ENCODE measurements around the gene ICOSLG. TPM values are rescaled to one million over a fixed set of nuclear protein-coding genes. Genes with fewer than 3 reads are reported as not detected.
"Not testable (repeated sequence)": the region's sequence is repeated elsewhere in the genome, so short reads cannot be mapped to it uniquely, and the experiment has no call there.

Gene ICOSLG
- total RNA-seq, 1 experiment from 2014 or later = 9.0 TPM

DNA sequence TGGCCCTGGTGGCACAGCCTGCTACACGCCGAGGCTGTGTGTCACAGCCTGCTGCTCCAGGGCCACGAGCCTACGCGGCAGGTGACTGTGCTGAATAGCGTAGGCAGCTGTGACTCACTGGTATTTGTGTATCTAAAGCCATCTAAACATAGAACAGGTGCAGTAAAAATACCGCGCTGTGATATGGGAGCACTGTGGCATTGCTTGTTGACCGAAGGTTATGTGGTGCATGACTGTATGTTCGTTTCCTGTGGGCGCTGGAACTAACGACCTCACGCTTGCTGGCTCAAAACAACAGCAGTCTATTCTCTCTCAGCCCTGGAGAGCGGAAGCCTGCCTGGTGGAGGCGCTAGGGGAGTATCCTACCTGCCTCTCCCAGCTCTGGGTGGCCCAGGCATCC is 3.2 kb upstream of the ICOSLG start:
- H3K27me3 Mint-ChIP-seq (ENCODE audit: low read depth); POLR2A ChIA-PET; H3K27ac Mint-ChIP-seq; H3K4me1 Mint-ChIP-seq; DNase-seq (ENCODE audit: low spot score); CTCF ChIA-PET; H3K36me3 Mint-ChIP-seq; H3K9me3 Mint-ChIP-seq; H3K4me3 Mint-ChIP-seq: not testable (repeated sequence)
- ATAC-seq = peak; percentile 13

DNA sequence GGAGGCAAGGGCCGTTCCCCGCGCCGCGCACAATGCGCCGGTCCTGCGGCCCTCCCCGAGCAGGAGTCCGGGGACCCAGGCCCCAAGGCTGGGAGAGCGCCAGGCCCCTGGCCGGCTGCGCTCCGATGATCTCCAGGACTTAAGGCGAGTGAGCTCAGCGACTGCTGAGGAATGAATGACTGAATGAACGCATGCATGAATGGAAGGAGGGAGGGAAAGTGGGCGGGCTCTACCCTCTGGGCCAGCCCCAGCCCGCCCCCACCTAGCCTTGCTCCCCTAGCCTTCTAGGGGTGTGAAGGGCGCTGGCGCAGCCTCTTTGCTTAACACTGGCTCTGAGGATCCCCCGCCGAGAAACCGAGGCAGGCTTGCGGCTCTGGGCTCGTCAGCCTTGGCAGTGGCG is 538 bp upstream of the ICOSLG start:
- ATAC-seq = peak; percentile 75

DNA sequence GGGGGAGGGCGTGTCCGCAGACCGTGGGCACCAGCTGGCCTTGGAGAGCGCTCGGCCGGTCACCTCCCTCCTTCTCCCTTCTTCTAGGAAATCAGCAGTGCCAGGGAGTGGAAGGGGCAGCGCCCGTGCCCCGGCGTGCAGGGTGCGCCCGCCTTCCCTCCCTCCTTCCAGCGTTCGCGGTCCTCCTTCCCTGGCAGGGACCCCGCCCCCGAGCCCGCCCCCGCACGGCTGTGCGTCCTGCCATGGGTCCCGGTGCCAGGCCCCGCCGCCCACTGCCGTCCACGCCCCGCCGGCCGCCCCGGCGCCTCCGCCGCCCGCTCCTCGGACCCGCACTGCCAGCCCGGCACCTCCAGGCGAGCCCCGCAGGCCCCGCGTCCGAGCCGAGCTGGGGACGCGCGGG is 390 bp downstream of the ICOSLG start:
- DNase-seq (ENCODE audit: low spot score); H3K27me3 Mint-ChIP-seq (ENCODE audit: low read depth); CTCF ChIA-PET; H3K36me3 Mint-ChIP-seq; POLR2A ChIA-PET; H3K9me3 Mint-ChIP-seq; H3K4me3 Mint-ChIP-seq; H3K4me1 Mint-ChIP-seq; H3K27ac Mint-ChIP-seq: not testable (repeated sequence)
- ATAC-seq = peak; percentile 4

More for the DNA sequence above, 538 bp upstream of the ICOSLG start:
- POLR2A ChIA-PET; H3K36me3 Mint-ChIP-seq; H3K4me1 Mint-ChIP-seq; H3K4me3 Mint-ChIP-seq; H3K27me3 Mint-ChIP-seq (ENCODE audit: low read depth); CTCF ChIA-PET; H3K9me3 Mint-ChIP-seq; DNase-seq (ENCODE audit: low spot score); H3K27ac Mint-ChIP-seq: not testable (repeated sequence)

DNA sequence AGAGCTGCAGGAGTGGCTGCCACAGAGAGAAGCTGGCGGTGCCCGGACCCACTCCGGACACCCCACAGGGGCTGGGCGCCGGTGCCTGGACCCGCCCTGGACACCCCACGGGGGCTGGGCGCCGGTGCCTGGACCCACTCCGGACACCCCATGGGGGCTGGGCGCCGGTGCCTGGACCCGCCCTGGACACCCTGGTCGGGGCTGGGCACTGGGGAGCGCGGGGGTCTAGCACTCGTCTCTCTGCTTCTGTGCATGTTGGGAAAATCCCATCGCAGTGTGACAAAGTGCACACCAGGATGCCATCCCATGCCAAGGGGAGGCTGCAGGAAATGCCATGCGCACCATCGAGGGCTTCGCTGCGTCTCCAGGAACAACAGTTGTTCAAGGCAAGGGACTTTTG is 11.2 kb downstream of the ICOSLG start:
- H3K4me3 Mint-ChIP-seq; H3K36me3 Mint-ChIP-seq; DNase-seq (ENCODE audit: low spot score); H3K4me1 Mint-ChIP-seq; H3K27me3 Mint-ChIP-seq (ENCODE audit: low read depth); POLR2A ChIA-PET; H3K27ac Mint-ChIP-seq; H3K9me3 Mint-ChIP-seq; ATAC-seq; CTCF ChIA-PET: not testable (repeated sequence)

DNA sequence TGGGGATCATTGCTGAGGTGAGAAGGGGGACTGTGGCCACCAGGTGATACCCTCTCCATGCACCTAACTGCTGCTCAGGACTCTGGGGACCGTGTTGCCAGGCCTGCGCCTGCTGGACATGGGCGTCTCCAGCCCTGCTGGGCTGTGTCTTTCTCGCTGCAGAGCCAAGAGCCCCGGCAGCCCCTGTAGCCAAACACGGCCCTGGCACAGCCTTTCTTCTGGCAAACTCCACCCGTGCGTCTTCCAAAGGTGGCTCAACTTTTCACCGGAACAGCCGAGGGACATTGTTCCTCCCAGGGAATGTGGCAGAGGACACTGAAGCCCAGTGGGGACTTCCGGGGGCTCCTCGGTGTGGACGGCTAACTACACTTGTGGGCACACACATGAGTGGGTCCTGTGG is 12.6 kb downstream of the ICOSLG start:
- H3K27ac Mint-ChIP-seq; H3K36me3 Mint-ChIP-seq; DNase-seq (ENCODE audit: low spot score); H3K4me1 Mint-ChIP-seq; H3K4me3 Mint-ChIP-seq; CTCF ChIA-PET; H3K9me3 Mint-ChIP-seq; ATAC-seq; POLR2A ChIA-PET; H3K27me3 Mint-ChIP-seq (ENCODE audit: low read depth): not testable (repeated sequence)

DNA sequence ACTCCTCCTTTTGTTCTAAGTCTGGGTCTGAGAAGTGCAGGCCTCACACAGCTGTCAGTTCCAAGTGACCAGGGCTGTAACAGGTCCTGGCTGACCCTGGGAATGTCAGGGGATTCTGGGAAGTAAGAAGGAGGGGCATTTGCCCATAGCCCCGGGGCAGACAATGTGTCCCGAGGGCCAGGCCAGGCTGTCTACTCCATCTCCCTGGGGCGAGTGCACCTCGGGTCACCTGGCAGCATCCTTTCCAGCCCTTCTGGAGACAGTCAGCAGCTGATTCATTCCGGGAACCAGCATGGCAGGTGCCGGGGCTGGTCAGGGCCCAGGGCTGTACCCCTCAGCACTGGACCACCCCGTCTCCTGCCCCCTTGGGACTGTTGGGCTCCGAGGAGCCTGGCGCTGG is 13.1 kb downstream of the ICOSLG start:
- H3K4me1 Mint-ChIP-seq; H3K27ac Mint-ChIP-seq; DNase-seq (ENCODE audit: low spot score); CTCF ChIA-PET; H3K4me3 Mint-ChIP-seq; H3K9me3 Mint-ChIP-seq; ATAC-seq; H3K36me3 Mint-ChIP-seq; POLR2A ChIA-PET; H3K27me3 Mint-ChIP-seq (ENCODE audit: low read depth): not testable (repeated sequence)

DNA sequence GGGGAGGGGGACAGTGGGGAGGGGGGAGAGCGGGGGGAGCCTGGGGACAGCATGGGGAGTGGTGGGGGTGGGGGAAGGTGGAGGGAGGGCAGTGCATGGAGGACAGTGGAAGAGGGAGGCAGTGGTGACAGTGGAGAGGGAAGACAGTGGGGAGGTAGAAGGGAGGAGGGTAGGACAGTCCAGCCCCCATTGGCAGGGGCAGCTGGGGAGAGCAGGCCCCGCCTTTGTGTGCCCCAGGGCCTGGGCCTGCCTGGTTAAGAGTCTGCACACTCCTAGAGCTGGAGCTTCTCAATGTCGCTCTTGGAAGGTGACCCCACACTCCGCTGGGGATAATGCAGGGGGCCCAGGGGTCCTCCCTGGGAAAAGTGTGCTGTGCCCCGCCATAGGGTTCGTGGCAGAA is 15.1 kb downstream of the ICOSLG start:
- CTCF ChIA-PET; ATAC-seq; H3K4me1 Mint-ChIP-seq; H3K27ac Mint-ChIP-seq; POLR2A ChIA-PET; H3K4me3 Mint-ChIP-seq; H3K27me3 Mint-ChIP-seq (ENCODE audit: low read depth); H3K36me3 Mint-ChIP-seq; H3K9me3 Mint-ChIP-seq; DNase-seq (ENCODE audit: low spot score): not testable (repeated sequence)

DNA sequence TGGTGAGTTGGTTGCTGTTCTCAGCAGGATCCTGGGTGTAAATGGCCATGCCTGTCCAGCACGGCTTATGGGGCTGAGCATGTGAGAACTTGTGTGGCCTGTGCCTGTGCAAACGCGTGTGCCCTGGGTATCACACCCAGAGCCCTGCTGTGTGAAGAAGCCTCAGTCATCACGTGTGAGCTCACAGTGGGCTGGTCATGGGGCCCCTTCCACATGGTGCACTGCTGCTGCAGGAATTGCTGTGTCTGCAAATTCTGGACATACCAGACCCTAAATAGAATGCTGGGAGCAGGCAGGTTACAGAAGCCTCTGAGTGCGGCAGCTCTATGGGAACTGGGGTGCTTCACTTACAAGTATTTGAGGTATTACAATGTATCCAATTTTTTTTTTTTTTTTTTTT is 17.4 kb downstream of the ICOSLG start:
- H3K27me3 Mint-ChIP-seq (ENCODE audit: low read depth); H3K27ac Mint-ChIP-seq; H3K36me3 Mint-ChIP-seq; H3K9me3 Mint-ChIP-seq; CTCF ChIA-PET; ATAC-seq; H3K4me1 Mint-ChIP-seq; DNase-seq (ENCODE audit: low spot score); H3K4me3 Mint-ChIP-seq; POLR2A ChIA-PET: not testable (repeated sequence)

DNA sequence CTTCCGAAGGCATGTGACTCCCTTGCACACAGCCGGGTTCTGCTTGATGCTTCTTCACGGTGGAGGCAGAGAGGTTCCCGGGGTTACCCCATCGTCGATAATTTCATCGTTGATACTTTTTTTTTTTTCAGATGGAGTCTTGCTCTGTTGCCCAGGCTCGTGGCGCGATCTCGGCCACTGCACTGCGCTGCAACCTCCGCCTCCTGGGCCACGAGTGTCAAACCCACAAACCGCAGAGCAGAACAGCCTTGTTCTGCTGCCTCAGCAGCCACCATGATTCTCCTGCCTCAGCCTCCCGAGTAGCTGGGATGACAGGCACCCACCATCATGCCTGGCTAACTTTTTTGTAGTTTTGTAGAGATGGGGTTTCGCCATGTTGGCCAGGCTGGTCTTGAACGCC is 20.1 kb downstream of the ICOSLG start:
- H3K36me3 Mint-ChIP-seq; POLR2A ChIA-PET; H3K4me1 Mint-ChIP-seq; ATAC-seq; H3K27me3 Mint-ChIP-seq (ENCODE audit: low read depth); H3K27ac Mint-ChIP-seq; CTCF ChIA-PET; H3K9me3 Mint-ChIP-seq; H3K4me3 Mint-ChIP-seq; DNase-seq (ENCODE audit: low spot score): not testable (repeated sequence)

DNA sequence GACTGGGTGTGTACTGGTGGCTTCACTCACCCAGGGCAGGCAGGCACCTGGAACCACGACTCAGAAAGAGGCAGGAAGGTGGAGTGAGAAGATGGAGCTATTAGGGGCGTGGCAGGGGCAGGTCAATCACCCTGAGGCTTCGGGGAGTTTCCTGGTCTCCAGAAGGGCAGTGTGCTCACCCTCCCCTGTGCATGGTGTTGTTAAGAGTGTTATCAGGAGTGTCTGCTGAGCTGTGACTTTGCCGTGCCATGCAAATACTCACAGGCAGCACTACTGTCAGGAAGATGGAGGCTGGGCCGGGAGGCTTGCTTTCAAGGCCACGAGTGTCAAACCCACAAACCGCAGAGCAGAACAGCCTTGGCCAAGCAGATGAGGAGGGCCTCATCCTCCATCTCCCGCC is 22.3 kb downstream of the ICOSLG start:
- CTCF ChIA-PET; H3K36me3 Mint-ChIP-seq; POLR2A ChIA-PET; H3K4me1 Mint-ChIP-seq; H3K4me3 Mint-ChIP-seq; H3K9me3 Mint-ChIP-seq; H3K27ac Mint-ChIP-seq; ATAC-seq; H3K27me3 Mint-ChIP-seq (ENCODE audit: low read depth); DNase-seq (ENCODE audit: low spot score): not testable (repeated sequence)

DNA sequence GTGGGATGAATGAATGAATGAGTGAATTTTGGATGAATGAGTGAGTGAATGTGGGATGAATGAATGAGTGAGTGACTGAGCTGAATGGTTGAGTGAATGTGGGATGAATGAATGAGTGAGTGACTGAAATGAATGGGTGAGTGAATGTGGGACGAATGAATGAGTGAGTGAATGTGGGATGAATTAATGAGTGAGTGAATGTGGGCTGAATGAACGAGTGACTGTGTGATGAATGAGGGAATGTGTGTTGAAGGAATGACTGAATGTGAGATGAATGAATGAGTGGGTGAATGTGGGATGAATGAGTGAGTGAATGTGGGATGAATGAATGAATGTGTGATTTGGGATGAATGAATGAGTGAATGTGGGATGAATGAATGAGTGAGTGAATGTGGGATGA is 28.8 kb downstream of the ICOSLG start:
- H3K27me3 Mint-ChIP-seq (ENCODE audit: low read depth); H3K4me3 Mint-ChIP-seq; ATAC-seq; H3K4me1 Mint-ChIP-seq; H3K36me3 Mint-ChIP-seq; H3K27ac Mint-ChIP-seq; DNase-seq (ENCODE audit: low spot score); CTCF ChIA-PET; H3K9me3 Mint-ChIP-seq; POLR2A ChIA-PET: not testable (repeated sequence)

DNA sequence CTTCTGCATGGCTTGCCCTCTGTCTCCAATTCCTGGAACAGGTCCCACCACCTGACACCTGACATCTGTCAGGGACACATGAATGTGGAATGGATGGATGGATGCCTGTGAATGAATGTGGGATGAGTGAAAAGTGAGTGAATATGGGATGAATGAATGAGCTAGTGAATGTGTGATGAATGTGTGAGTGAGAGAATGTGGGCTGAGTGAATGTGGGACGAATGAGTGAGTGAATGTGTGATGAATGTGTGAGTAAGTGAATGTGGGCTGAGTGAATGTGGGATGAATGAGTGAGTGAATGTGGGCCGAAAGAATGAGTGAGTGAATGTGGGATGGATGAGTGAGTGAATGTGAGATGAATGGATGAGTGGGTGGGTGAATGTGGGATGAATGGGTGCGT is 29.2 kb downstream of the ICOSLG start:
- H3K27me3 Mint-ChIP-seq (ENCODE audit: low read depth); CTCF ChIA-PET; H3K9me3 Mint-ChIP-seq; H3K36me3 Mint-ChIP-seq; H3K4me3 Mint-ChIP-seq; H3K27ac Mint-ChIP-seq; H3K4me1 Mint-ChIP-seq; ATAC-seq; DNase-seq (ENCODE audit: low spot score); POLR2A ChIA-PET: not testable (repeated sequence)

DNA sequence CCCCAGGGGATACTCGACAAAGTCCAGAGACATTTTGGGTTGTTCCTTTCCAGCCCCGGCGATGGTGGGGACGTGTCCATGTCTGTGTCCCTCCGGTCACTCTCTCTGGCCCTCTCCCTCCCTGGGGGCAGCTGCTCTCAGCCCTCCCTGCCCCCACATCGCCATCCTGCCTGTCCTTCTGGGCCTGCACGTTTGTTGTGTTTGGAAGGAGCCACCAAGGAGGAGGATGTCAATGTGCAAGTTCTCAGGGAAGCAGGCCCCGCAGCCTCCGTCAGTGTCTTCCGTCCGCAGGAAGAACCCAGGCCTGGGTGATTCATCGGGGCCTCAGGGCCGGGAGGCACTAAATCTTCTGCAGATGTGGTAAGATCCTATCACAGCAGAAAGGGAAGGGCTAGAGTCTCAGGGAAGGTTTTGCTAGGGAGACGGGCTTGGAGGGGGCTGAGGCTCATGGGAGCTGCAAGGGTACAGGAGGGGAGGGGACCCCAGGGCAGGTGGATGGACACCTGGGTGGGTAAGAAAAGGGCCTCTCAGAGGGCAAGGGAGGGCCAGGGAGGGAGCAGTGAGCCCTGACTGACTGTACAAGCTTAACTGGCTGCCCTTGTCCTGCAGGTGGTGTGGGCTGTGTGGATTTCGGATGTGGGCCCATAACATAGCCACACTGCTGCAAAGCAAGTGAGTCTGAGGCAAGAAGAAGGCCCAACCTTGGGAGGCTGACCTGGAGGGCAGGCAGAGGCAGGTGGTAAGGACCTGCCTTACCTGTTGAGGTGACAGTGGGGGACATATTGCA is 32.7 kb downstream of the ICOSLG start:
- CTCF ChIA-PET, POLR2A ChIA-PET, ATAC-seq: not testable (repeated sequence)

More for the DNA sequence above, 32.7 kb downstream of the ICOSLG start:
- not testable (repeated sequence) for H3K36me3 Mint-ChIP-seq; DNase-seq (ENCODE audit: low spot score); H3K4me1 Mint-ChIP-seq; H3K27me3 Mint-ChIP-seq (ENCODE audit: low read depth); H3K27ac Mint-ChIP-seq; H3K9me3 Mint-ChIP-seq; H3K4me3 Mint-ChIP-seq

Data from WTC11 (cell line).